K562 (cell line): Measurements from ENCODE around the gene GAPDHS. TPM values are rescaled to one million over a fixed set of nuclear protein-coding genes. Genes with fewer than 3 reads are reported as not detected.

Experiments used
- ATAC-seq: fragments of 200-7000 bp; cut with Tn5 transposase; 3 replicates; pipeline ENCODE4 v1.9.1; 2020; ENCODE audit warnings: moderate library complexity
- BruUV-seq: library from RNA; stranded (reverse); fragments of 400-500 nt; replicated peaks from 2 replicates; lab custom pipeline; 2021; lab: Mats Ljungman, UMichigan
- CTCF ChIA-PET: fragments of 300-600 bp; formaldehyde crosslinking; extraction: SDS; loops from one replicate; lab custom pipeline; 2021; ENCODE audit warnings: low intra/inter-chr PET ratio; lab: Yijun Ruan, JAX
- POLR2A ChIA-PET: fragments of 300-600, 350-650 bp; sonication (Branson Sonifier 250); formaldehyde crosslinking; extraction: SDS; loops from one replicate; lab custom pipeline; 2021; ENCODE audit warnings: antibody characterized with exemption, inconsistent platforms; lab: Yijun Ruan, JAX
- DNase-seq, 4 experiments: peaks; one replicate each; pipeline versions ENCODE4 v3.0.0 to v3.0.0-alpha.2; 2011 to 2018; ENCODE audit warnings: low spot score in 3 of 4, mixed read lengths in 3 of 4; ENCODE audit errors: extremely low read depth in 1 of 4
- FAIRE-seq: peaks from 2 replicates; lab custom pipeline; 2011; peaks lifted over from hg19 to GRCh38; lab: Jason Lieb, UNC
- H2AFZ ChIP-seq: 2 replicates; pipeline ENCODE4 v1.6.0; 2011; ENCODE audit warnings: low read depth, low read length, control low read depth, inconsistent platforms
- H3K27ac ChIP-seq: fragments of 200-600 bp; 3 replicates; pipeline ENCODE4 v1.8.0; 2011; ENCODE audit warnings: low read depth, mild to moderate bottlenecking, control low read depth, inconsistent platforms, low read length, moderate library complexity, mixed read lengths; ENCODE audit errors: extremely low read depth
- H3K27me3 ChIP-seq, 2 experiments: fragments of 300-600 bp in 1 of 2; 2 replicates in 1 of 2; 3 replicates in 1 of 2; pipeline versions ENCODE4 v1.6.0 to v1.8.0; 2011; ENCODE audit warnings: inconsistent platforms in 2 of 2, low read length in 2 of 2, mild to moderate bottlenecking in 1 of 2, mixed read lengths in 1 of 2, moderate library complexity in 1 of 2; ENCODE audit not compliant: control insufficient read depth in 2 of 2, insufficient read depth in 2 of 2
- H3K36me3 ChIP-seq: fragments of 300-600 bp; 3 replicates; pipeline ENCODE4 v1.8.0; 2011; ENCODE audit warnings: mild to moderate bottlenecking, low read length, inconsistent platforms; ENCODE audit not compliant: control insufficient read depth, insufficient read depth
- H3K4me1 ChIP-seq, 2 experiments: fragments of 200-600 bp in 1 of 2; replicated peaks in 1 of 2; 2 replicates in 1 of 2; 3 replicates in 1 of 2; pipeline versions ENCODE4 v1.5.1 to v1.8.0; 2011; ENCODE audit warnings: inconsistent platforms in 2 of 2, low read length in 2 of 2, mild to moderate bottlenecking in 1 of 2, mixed read lengths in 1 of 2, moderate library complexity in 1 of 2; ENCODE audit not compliant: control insufficient read depth in 2 of 2, insufficient read depth in 2 of 2
- H3K4me2 ChIP-seq: 2 replicates; pipeline ENCODE4 v1.6.1; 2011; ENCODE audit warnings: low read length, control low read depth, inconsistent platforms, mixed read lengths; ENCODE audit not compliant: insufficient read depth
- H3K4me3 ChIP-seq: fragments of 200-600 bp; sonication (generic), shearing (Covaris generic); 2 replicates; pipeline ENCODE4 v1.5.1; 2016; ENCODE audit warnings: control low read depth, inconsistent platforms
- H3K79me2 ChIP-seq: fragments of 200-600 bp; 3 replicates; pipeline ENCODE4 v1.8.0; 2011; ENCODE audit warnings: low read length, inconsistent platforms; ENCODE audit not compliant: control insufficient read depth, insufficient read depth
- H3K9ac ChIP-seq, 2 experiments: 2 replicates each; pipeline versions ENCODE4 v1.6.0 to v1.6.1; 2011; ENCODE audit warnings: low read depth in 2 of 2, low read length in 2 of 2, control low read depth in 1 of 2, inconsistent platforms in 1 of 2, mild to moderate bottlenecking in 1 of 2, mixed read lengths in 1 of 2; ENCODE audit not compliant: insufficient read depth in 1 of 2
- H3K9me1 ChIP-seq: one replicate; pipeline ENCODE4 v1.6.0; 2011; ENCODE audit warnings: inconsistent platforms, mild to moderate bottlenecking, low read length, moderate library complexity; ENCODE audit not compliant: control insufficient read depth, insufficient read depth
- H3K9me3 ChIP-seq: replicated peaks from 2 replicates; pipeline ENCODE4 v1.5.1; 2011; ENCODE audit warnings: low read depth, low read length, inconsistent platforms; ENCODE audit not compliant: control insufficient read depth, insufficient read depth
- H4K20me1 ChIP-seq: replicated peaks from 2 replicates; pipeline ENCODE4 v1.6.1; 2011; ENCODE audit warnings: low read length, inconsistent platforms, mixed read lengths; ENCODE audit not compliant: control insufficient read depth, insufficient read depth
- CEBPB ChIP-seq: fragments of 450-650 bp; IDR thresholded peaks from 2 replicates; pipeline ENCODE4 v1.6.1; 2016; ENCODE audit warnings: missing genetic modification characterization, missing compliant biosample characterization
- CEBPG ChIP-seq, 3 experiments: fragments of 200-800 bp in 1 of 3; sonication (Bioruptor generic) in 1 of 3; sonication (generic) in 1 of 3; formaldehyde crosslinking in 1 of 3; IDR thresholded peaks in 2 of 3; conservative IDR thresholded peaks in 1 of 3; 2 replicates each; pipeline versions ENCODE4 v1.6.1 to v1.8.0; 2016 to 2022; ENCODE audit warnings: missing compliant biosample characterization in 2 of 3, missing genetic modification characterization in 2 of 3, mild to moderate bottlenecking in 1 of 3, missing genetic modification reagents in 1 of 3
- FOSL1 ChIP-seq: fragments of 200-800 bp; sonication (Bioruptor generic); conservative IDR thresholded peaks from 2 replicates; pipeline ENCODE4 v1.6.1; 2016; ENCODE audit warnings: missing genetic modification characterization, missing compliant biosample characterization
- KDM5B ChIP-seq: fragments of 200-600 bp; sonication (generic); IDR thresholded peaks from 2 replicates; pipeline ENCODE4 v1.6.1; 2012; ENCODE audit warnings: low read depth, mild to moderate bottlenecking, moderate library complexity, low read length, control low read depth, inconsistent platforms; ENCODE audit not compliant: insufficient replicate concordance
- RFX5 ChIP-seq: IDR thresholded peaks from 2 replicates; pipeline ENCODE4 v1.6.1; 2011; ENCODE audit warnings: low read depth, mild to moderate bottlenecking, improper control_type of control experiment, low read length
- TRIM28 ChIP-seq: fragments of 450-650 bp; IDR thresholded peaks from 2 replicates; pipeline ENCODE4 v1.6.1; 2017
- ZNF324 ChIP-seq: fragments of 250-450 bp; sonication (Bioruptor Pico); IDR thresholded peaks from 2 replicates; pipeline ENCODE4 v1.4.0; 2020; ENCODE audit warnings: mild to moderate bottlenecking
- ZNF780A ChIP-seq: fragments of 250-450 bp; sonication (Bioruptor Pico); IDR thresholded peaks from 2 replicates; pipeline ENCODE4 v1.5.0; 2021; ENCODE audit warnings: mild to moderate bottlenecking
- WGBS: fragments of 100-300 bp; shearing (Covaris generic); methylation state at CpG from one replicate; pipeline ENCODE4 v1.1.6; 2016; ENCODE audit warnings: low coverage, mixed read lengths; ENCODE audit not compliant: insufficient coverage; ENCODE audit errors: missing lambda C conversion rate; 5-methylcytosine and 5-hydroxymethylcytosine counted together
- in situ Hi-C: fragments of 300-500 bp; cut with MboI; formaldehyde crosslinking; loops from 4 replicates; pipeline ENCODE4 v1.15.0; 2018; ENCODE audit warnings: inconsistent platforms, mixed read lengths
- intact Hi-C: fragments of 100-400 bp; cut with micrococcal nuclease; formaldehyde crosslinking; loops from 2 replicates; pipeline ENCODE4 v1.14.2; 2022
- polyA plus RNA-seq, 8 experiments: library from polyadenylated mRNA; depleted of rRNA in 4 of 8; stranded (reverse) in 5 of 8; unstranded in 3 of 8; fragments of >200 nt; fragmentation: Nextera tagmentation in 2 of 8; fragmentation: Illumina TruSeq in 1 of 8; extraction: Ambion mirVana in 2 of 8; extraction: Trizol in 1 of 8; gene quantifications; 2 replicates each; pipeline versions ENCODE4 v1.2.1 to v1.2.3, GENCODE V29; 2011 to 2014; ENCODE audit warnings: inconsistent platforms in 1 of 8, missing spikeins in 1 of 8
- total RNA-seq, 7 experiments: library from RNA; depleted of rRNA in 6 of 7; stranded (reverse); fragments of >200 nt in 6 of 7; fragmentation: Illumina TruSeq in 2 of 7; extraction: Trizol in 2 of 7; gene quantifications; 2 replicates each; pipeline versions ENCODE4 v1.2.1 to v1.2.3, GENCODE V29; 2011 to 2021; ENCODE audit warnings: low replicate concordance in 1 of 7
- TF ChIP-seq, protein P1 (sequence below): fragments of 200-800 bp; sonication (Bioruptor generic); IDR thresholded peaks from 2 replicates; pipeline ENCODE4 v1.6.1; 2017; ENCODE audit warnings: missing genetic modification characterization, missing compliant biosample characterization

The GAPDHS gene
- total and polyA plus RNA-seq, 9 of the 15 experiments (the other 6 are each of a cell fraction or from before 2014, with no cell fraction given) = 0.08 to 0.12 TPM; not detected in 7

DNA sequence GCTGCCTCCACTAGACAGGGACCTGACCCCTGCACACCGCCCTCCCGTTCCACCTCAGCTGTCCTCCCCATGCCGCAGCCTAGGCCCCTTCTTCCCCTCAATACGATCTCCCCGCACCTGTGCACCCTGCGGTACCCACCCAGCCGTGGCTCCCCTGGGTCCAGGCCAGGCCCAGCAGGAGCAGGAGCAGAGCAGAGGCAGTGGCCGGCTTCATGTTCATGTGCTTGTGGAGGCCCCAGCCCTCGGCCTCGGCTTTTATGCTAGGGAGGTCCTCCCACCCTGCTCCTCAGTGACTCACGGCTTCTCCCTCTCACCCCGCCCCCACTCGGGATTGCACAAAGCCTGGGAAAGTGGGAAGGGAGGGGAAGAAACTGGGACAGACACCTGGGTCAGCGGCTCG lies 31.6 kb upstream of the GAPDHS start:
- Histone ChIP-seq H3K9me1 (no peaks in the 10 kb centered on the region), H3K36me3 (no peaks in the 10 kb centered on the region), H3K9ac (no peak overlapping the region; a peak in 1 of 4 replicates), H3K4me1 (peaks cover 7 to 18% of the 10 kb centered on the region in 2 experiments; a peak in 4 of 5 replicates), H4K20me1 (peaks cover 18% of the 10 kb centered on the region; the same call in 1 of the 2 replicates), H3K79me2 (no peaks in the 10 kb centered on the region), H2AFZ (no peak overlapping the region), H3K4me2 (no peak overlapping the region), H3K4me3 (no peak overlapping the region), H3K27me3 (peaks cover 37 to 85% of the 10 kb centered on the region in 2 experiments), H3K27ac (no peak overlapping the region), H3K9me3 (no peaks in the 10 kb centered on the region)
- intact Hi-C loops = no loop called here
- TF ChIP-seq, protein P1, sequence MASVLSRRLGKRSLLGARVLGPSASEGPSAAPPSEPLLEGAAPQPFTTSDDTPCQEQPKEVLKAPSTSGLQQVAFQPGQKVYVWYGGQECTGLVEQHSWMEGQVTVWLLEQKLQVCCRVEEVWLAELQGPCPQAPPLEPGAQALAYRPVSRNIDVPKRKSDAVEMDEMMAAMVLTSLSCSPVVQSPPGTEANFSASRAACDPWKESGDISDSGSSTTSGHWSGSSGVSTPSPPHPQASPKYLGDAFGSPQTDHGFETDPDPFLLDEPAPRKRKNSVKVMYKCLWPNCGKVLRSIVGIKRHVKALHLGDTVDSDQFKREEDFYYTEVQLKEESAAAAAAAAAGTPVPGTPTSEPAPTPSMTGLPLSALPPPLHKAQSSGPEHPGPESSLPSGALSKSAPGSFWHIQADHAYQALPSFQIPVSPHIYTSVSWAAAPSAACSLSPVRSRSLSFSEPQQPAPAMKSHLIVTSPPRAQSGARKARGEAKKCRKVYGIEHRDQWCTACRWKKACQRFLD (CRISPR knock-in tag) = no peak
- TF ChIP-seq TRIM28 = no peak
- no peak for TF ChIP-seq CEBPG (CRISPR knock-in tag; IDR thresholded peaks at IDR 0.05)
- 0 out of 4 replicates have a peak, but pooled peaks of 1 of the 2 experiments have one; percentile 21 for TF ChIP-seq CEBPG (tag; conservative IDR thresholded peaks at IDR 0.05 in 1 of 2, IDR thresholded peaks at IDR 0.05 in 1 of 2)
- no peak for TF ChIP-seq RFX5
- TF ChIP-seq ZNF324 (CRISPR knock-in tag) = no peak
- peak; percentile 34 for TF ChIP-seq KDM5B
- no peak for TF ChIP-seq ZNF780A (CRISPR knock-in tag)
- 0 out of 2 replicates have a peak, but pooled peaks have one; percentile 26 for TF ChIP-seq CEBPB (tag)
- 0 out of 2 replicates have a peak, but pooled peaks have one; percentile 42 for TF ChIP-seq FOSL1
- CTCF ChIA-PET = no interaction called here
- ATAC-seq (no peak), DNase-seq (no peak), FAIRE-seq (no peak)
- in situ Hi-C loops = no loop called here
- POLR2A ChIA-PET = interaction anchor here (0.6 to 1.2 kb wide), 3 partner anchors 10 to 377 kb away, joined by 3 to 4 read pairs (median 4); no protein-coding TSS in a partner anchor
- 9% methylated on average over 12 of the region's 15 CpGs for WGBS
- no TSS peak for BruUV-seq
